ENCODE measurements around the gene ZBTB7B.
A peak's percentile ranks its signal among the peaks of the same experiment; 100 is the strongest.

Gene ZBTB7B

DNA sequence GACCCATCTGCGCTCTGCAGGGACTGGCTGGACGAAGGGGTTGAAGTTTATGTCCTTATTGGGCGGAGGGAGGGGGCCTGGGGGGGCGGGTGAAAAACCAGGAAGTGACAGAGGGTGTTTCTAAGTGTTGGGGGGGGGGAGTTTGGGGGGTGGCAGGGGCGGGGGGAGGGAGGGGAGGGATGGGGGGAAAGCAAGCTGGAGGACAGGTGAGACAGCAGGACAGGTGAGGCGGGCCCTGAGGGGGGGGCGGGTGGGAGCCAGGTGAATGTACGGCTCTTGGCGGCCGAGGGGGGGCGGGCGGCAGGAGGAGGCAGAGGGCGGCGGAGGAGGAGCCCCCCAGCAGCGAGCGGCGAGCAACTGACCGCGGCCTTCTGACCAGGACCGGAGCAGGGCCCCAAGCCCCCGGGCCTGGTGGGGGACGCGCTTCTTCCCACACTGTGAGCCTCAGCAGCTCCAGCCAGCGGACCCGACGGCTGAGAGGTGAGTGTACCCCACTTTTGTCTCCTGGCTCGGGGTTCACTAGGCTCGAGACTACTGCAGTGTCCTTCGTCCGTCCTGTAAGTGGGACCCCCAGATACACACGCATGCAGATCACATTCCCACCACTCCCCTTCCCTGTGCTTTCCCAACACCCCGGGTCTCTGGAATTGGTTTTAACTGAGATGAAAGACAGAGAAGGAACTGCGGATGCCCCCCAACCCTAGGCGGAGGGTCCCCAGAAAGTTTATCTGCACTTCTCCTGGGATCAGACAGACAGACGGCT lies at the start of gene ZBTB7B:
Gene ZBTB7B, plus strand, starts transcription at position 339 of the 763 bp plus-strand sequence. CDS start 11,859 bp downstream, outside the sequence.
- no peak for DNase-seq

GRCh38 chr1:154953611-154954038 lies 49.0 kb upstream of the ZBTB7B start:
- DNase-seq: no peak

GRCh38 chr1:154954541-154954940 lies 48.1 kb upstream of the ZBTB7B start:
- DNase-seq: no peak

DNA sequence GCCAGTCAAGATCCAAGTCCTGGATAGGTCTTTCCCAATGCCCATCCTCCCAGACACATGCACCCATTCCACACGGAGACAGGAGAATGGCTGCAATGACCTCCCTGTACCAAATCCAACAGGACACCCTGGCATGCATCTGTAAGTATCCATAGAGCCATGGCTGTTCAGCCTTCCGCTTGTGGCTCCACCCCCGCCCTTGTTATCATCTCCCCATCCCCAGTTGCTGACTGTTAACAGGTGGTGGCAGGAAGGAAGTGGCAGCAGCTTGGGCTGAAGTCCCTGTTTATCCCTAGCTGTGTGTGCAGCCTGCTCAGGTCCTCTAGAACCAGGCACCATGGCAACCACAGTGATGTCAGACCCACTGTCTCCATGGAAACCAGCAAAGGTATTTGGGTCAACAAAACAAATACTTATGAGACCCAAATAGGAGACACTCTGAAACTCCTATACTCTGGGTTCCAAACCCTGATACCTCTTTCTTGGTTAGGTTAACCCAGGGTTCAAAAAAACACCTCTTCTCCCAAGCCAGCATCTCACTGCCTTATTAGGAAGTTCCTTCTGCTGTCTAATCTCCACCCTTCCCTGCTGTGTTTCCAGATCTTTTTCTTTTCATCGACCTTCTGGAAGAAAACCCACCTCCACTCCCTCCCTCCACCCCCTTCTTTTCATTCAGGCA lies 47.4 kb upstream of the ZBTB7B start:
- peak; percentile 94 for DNase-seq

DNA sequence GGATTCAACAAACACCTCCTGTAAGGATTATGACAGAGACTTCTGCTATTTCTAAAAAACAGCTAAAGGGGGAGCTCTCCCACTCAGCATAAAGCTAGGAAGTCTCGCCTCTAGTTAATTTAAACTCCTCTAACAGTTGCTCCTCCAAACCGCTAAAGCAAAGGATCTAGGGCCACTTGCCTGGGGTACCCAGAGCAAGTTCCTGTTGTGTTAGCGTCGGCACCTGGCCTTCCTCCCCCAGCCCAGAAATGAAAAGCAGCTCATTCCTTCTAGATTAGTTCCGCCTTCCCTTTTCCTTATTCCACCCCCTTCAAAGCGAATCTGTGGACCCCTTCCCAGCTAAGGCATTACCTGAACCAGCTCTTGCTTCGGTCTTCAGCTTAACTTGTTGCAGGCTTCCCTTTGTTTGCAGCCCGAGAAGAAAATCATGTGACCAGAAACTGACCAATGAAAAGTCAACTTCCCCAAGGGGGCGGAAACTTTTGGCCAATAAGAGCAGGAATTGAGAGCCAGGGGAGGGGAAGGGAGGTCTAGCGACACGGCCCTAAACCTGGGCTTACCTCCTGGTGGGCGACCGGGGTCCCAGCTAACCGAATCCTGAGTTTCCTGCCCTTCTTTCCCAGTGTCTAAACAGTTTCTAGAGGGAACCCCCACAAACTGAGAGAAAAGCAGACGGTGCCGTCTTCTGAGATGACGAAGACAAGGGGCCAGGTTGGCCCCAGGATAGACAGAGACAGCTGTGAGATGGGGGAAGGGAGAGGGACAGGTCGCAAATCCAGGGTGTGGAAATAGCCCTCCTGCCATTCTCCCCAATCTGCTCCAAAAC lies 46.7 kb upstream of the ZBTB7B start, which contains the start of gene PBXIP1:
Gene PBXIP1, minus strand, starts transcription at position 382 of the 826 bp plus-strand sequence. CDS start 2,378 bp downstream, outside the sequence.
- DNase-seq: peak; percentile 92

DNA sequence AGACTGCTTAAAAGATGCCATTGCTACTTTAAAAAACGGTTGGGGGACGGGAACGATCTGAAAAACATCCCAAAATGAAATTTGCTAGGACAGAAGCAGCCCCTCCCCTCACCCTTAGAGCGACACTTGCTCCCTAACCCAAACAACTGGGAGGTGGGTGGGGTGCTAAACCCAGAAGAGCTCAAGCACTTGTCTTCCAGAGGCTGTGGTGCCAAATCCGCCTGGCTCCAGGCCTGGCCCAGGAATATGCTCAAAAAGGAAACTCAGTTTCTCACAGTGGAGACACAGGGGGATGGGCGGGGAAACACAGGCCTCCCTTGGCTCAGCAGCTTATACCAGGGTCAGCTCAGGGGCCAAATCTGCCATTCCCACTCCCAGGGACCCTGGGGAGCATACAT lies 46.1 kb upstream of the ZBTB7B start:
- DNase-seq: no peak

DNA sequence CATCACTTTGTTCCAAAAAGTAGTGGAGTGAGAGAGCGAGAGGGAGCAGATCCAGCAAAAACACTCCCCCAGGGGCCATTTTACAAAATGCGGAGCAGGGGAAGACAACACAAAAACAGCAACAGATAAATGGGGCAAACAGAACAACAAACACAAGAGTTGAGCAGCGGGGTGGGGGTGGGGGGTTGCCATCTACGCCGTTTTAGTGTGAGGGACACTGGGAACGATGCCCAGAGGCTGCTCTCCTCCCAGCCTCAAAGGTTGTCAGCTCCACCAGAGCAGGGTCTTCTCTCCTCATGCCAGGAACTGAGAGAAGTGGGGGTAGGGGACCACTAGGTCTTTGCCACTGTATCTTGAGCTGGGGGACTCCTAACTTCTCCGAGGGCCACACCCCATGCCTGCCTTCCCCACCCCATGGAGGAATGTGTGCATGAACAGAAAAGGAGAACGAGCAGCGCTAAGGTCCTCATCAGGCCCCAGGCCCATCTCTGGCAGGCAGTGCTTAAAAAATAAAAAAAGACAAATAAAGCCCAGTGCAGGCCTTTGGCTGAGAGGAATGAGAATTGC lies 45.4 kb upstream of the ZBTB7B start:
- DNase-seq: no peak

GRCh38 chr1:154958036-154958435 lies 44.6 kb upstream of the ZBTB7B start:
- DNase-seq: no peak

DNA sequence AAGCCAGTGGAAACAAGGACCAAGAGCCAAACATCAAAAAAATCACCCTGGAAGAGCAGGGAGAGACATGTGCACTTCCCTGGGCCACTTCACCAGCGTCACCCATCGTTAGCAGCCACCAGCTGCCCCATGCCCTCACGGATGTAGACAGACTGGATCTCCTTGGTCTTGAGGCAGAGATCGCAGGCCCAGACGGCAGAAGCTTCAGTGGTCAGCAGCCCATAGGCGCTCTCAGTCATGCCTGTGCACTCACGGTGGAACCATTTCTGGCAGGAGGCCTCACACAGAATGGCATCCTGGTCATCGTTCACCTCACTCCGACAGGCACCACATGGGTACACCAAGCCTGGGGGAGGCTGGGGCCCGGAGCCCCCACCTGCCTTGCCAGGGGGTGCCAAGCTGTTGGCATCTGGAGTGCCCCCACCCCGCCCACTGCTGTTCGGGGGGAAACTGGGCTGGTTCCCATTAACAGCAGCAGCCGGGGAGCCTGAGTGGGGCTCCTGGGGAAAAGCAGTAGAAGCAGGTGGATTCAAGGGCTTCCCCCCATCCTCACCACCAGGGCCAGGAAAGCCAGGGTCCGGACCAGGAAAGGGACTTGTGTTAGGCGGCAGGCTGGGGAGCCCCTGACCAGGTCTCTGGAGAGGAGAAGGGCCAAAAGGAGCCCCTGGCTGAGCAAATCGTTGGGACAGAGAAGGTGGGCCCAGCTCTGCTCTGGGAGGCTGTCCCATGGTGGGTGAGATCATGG lies 43.7 kb upstream of the ZBTB7B start:
- DNase-seq: no peak

DNA sequence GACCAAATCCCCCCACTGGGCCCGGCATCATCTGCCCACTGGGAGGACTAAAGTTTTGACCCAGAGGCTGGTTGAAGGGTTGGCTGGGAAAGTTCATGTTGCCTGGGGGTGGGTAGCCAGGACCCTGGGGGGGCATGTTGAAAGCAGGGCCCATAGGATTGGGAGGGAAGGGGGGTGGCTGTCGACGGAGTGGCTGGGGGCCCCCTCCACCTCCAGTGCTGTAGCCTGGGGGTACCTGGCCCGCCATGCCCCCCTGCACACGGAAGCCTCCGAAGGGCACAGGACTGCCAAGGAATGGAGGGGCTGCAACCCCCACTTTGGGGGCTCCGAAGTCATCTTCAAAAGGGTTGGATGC lies 43.2 kb upstream of the ZBTB7B start:
- DNase-seq: no peak

- no peak for DNase-seq
Observed at GRCh38 chr1:154960446-154961136, 42.0 kb upstream of the ZBTB7B start.

GRCh38 chr1:154961207-154962155 lies 41.1 kb upstream of the ZBTB7B start, which contains the start of gene PYGO2:
TSS of gene PYGO2 (minus strand) at chr1:154961782. CDS start at chr1:154961576, 206 bp downstream.
- DNase-seq: peak; percentile 84

DNA sequence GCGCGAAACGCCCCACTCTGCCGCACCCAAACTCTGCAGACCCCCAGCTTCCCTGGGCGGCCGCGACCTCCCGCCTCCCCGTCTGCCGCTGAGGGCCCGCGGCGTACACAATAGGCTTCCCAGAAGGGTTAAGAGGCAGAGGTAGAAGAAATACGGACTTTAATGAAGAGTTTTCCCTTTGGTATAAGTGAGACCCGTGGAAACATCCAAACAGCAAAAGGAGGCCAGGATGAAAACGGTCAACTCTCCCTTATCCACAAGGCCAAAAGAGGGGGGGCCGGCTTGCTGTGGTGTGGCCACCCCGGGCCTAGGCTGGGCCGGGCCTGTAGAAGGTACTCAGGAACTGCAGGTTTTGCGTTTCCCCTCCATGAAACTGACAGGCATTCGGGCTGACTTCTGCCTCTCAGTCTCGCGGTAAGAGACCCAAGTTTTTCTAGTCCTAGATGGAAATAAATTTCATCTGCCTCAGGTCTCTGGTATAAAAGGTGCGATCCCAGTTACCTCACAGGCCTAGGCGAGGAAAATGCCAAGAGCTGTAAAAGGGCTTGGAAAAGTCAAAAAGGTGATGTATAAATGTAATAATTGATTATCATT lies 40.3 kb upstream of the ZBTB7B start:
- no peak for DNase-seq

DNA sequence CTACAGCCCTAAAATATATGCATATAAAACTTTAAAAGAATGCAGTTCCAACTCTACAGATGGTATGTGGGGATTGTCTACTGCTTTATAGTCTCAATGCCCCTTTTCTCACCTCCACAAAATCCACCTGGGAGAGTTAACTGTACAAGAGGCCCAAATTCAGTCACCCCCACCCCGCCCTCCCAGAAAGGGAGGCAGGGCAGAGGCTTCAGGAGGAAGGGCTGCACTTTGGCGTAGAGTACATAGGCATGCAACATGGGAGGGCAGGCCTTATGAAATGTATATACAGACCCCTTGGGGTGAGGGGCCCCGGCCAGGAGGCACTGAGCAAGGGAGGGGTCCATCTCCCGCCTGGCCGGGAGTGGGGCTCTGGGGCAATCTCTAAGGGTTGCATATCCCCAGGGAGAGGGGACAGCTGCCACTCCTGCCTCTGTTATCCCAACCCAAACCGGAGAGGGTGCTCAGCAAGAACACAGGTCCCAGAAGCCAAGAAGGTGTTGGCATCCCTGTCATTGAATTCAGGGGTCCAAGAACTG lies 39.7 kb upstream of the ZBTB7B start:
- DNase-seq: no peak

- DNase-seq: no peak
Observed at GRCh38 chr1:154963643-154964042, 39.0 kb upstream of the ZBTB7B start.

DNA sequence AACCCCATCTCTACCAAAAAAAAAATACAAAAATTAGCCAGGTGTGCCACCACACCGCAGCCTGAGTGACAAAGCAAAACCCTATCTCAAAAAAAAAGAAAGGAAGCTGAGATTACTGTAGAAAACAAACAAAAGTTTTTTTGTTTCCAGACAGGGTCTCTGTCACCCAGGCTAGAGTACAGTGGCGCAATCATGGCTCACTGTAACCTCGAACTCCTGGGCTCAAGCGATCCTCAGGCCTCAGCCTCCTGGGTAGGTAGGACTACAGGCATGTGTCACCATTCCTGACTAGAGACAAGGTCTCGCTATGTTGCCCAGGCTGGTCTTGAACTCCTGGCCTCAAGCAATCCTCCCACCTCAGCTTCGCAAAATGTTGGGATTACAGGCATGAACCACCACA lies 38.2 kb upstream of the ZBTB7B start:
- DNase-seq: no peak

DNA sequence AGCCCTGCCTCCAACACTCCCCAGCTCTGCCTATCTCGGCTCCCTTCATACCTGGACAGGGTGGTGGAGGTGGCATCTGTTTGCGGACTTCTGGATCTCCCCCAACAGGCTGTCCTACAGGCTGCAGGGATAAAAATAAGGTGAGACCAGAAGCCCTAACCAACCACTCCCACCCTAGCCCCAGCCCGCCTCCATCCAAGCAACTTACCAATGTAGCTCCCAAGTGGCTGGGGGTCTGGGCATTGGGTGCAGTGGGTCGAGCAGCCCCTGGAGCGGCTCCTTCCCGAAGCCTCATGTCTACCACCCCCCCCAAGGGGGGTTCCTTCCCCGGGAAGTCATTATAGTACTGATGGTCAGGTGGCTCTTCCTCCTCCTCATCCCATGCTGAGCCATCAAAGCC lies 36.5 kb upstream of the ZBTB7B start:
- DNase-seq: no peak

DNA sequence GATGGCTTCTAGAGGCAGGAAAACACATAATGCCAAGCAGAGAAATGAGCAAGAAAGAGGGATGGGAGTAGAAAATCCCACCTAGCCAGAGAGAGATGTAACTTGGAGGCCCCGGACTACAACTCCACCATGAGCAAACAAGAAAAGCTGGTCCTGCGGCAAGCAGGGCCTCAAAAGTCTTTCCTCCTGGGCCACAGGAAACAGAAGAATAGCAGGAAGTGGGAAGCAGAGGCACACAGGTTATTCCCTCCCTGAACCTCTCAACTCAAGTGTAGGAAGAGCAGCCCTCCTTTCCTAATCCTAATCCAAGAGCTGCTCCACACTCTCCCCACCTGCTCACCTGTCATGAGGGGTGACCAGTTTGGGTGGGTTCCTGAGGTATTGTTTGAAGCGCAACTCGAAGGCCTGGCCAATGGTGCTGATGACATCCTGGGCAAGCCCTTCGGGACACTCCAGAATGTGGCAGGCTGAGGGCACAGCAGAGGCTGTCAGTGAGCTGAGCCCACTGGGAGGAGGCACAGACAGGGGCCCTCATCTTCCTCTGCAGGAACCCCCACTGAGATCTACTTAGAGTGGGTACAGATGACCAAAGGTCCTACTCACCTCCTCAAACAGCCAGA lies 35.2 kb upstream of the ZBTB7B start:
- DNase-seq: no peak

DNA sequence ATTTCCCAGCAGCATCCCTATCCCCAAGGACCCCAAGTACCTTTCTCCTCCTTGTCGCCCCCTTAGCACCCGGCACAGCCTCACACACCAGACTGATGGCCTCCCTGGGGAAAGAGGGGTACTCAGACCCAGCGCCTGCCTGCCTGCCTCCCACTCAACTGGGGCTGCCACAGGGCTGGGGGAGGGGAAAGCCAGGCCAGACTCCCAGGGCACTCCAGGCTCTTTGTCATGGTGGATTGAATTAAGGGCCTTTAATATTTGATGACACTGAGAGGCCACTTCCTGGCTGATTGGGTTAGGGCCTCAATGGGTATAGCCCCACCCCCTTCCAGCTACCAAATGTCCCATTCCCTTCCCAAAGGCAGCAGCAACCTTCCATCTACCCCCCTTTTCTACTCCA lies 33.9 kb upstream of the ZBTB7B start:
- no peak for DNase-seq

All from activated CD4-positive, alpha-beta T cell treated with anti-CD3 and anti-CD28 coated beads, Interleukin-2, amount 50 U/mL, for 16 hours (primary cell).